ENCODE results near the gene NT5C1A.

Gene NT5C1A

GRCh38 chr1:39671793-39672550, at the start of gene NT5C1A:
Gene NT5C1A (minus strand): TSS chr1:39672107. CDS start chr1:39672038, 69 bp downstream.
- DNase-seq = no peak

- DNase-seq = no peak
These were observed 49.8 kb upstream of the NT5C1A start for GRCh38 chr1:39721664-39722063.

GRCh38 chr1:39720094-39720999, 48.4 kb upstream of the NT5C1A start:
- DNase-seq = no peak

- DNase-seq = no peak
These were observed 45.9 kb upstream of the NT5C1A start for GRCh38 chr1:39717809-39718208.

- no peak for DNase-seq
These were observed 41.6 kb upstream of the NT5C1A start for GRCh38 chr1:39713557-39713956.

GRCh38 chr1:39711966-39712340, 40.0 kb upstream of the NT5C1A start:
- DNase-seq = no peak

GRCh38 chr1:39711104-39711965, 39.4 kb upstream of the NT5C1A start:
- no peak for DNase-seq

GRCh38 chr1:39707506-39707905, 35.6 kb upstream of the NT5C1A start:
- no peak for DNase-seq

- no peak for DNase-seq
These were observed 32.9 kb upstream of the NT5C1A start for GRCh38 chr1:39704757-39705156.

- no peak for DNase-seq
These were observed 29.1 kb upstream of the NT5C1A start for GRCh38 chr1:39701049-39701439.

GRCh38 chr1:39700348-39700747, 28.4 kb upstream of the NT5C1A start:
- no peak for DNase-seq

GRCh38 chr1:39699419-39699818, 27.5 kb upstream of the NT5C1A start:
- DNase-seq = no peak

GRCh38 chr1:39698568-39698967, 26.7 kb upstream of the NT5C1A start:
- no peak for DNase-seq

- no peak for DNase-seq
These were observed 24.5 kb upstream of the NT5C1A start for GRCh38 chr1:39696448-39696847.

- no peak for DNase-seq
These were observed 23.1 kb upstream of the NT5C1A start for GRCh38 chr1:39695016-39695415.

- no peak for DNase-seq
These were observed 22.1 kb upstream of the NT5C1A start for GRCh38 chr1:39694026-39694425.

GRCh38 chr1:39692152-39693074, 20.5 kb upstream of the NT5C1A start:
- DNase-seq = no peak

GRCh38 chr1:39691383-39692151, 19.7 kb upstream of the NT5C1A start, which contains the start of gene HPCAL4:
Gene HPCAL4 (minus strand): TSS chr1:39691433. CDS start chr1:39684603, 6,830 bp downstream.
- DNase-seq = peak; percentile 93

GRCh38 chr1:39690794-39691382, 19.0 kb upstream of the NT5C1A start:
- no peak for DNase-seq

- DNase-seq = no peak
These were observed 18.3 kb upstream of the NT5C1A start for GRCh38 chr1:39690225-39690624.

GRCh38 chr1:39689635-39690034, 17.7 kb upstream of the NT5C1A start:
- DNase-seq = no peak
